Motor neuron (in vitro differentiated cells): ENCODE measurements around the gene PCARE. TPM values are rescaled to one million over a fixed set of nuclear protein-coding genes. Genes with fewer than 3 reads are reported as not detected.

ENCODE experiments used
- ATAC-seq, 8 experiments: fragments of 200-7000 bp; cut with Tn5 transposase; replicated peaks in 6 of 8; 2 replicates each; pipeline ENCODE4 v1.8.0; 2021; ENCODE audit warnings: mild to moderate bottlenecking in 8 of 8, moderate library complexity in 8 of 8
- H3K27ac ChIP-seq, 2 donors: fragments of 250-450 bp; sonication (Bioruptor Pico); 2 replicates each; pipeline ENCODE4 v1.9.0; 2021; ENCODE audit warnings: antibody characterized with exemption in 2 of 2, mild to moderate bottlenecking in 2 of 2, moderate library complexity in 1 of 2
- H3K4me1 ChIP-seq, 2 donors: fragments of 250-450 bp; sonication (Bioruptor Pico); replicated peaks in 1 of 2; 2 replicates each; pipeline ENCODE4 v1.6.1; 2021; ENCODE audit warnings: antibody characterized with exemption in 2 of 2, mild to moderate bottlenecking in 2 of 2, moderate library complexity in 1 of 2
- H3K4me3 ChIP-seq, 5 donors: fragments of 250-450 bp; sonication (Bioruptor Pico); 2 replicates each; pipeline ENCODE4 v1.9.0; 2021; ENCODE audit warnings: antibody characterized with exemption in 5 of 5, mild to moderate bottlenecking in 5 of 5, moderate library complexity in 4 of 5
- WGBS, 10 experiments: fragments of 450-650 bp; shearing (Covaris generic); methylation state at CpG; one replicate each; pipeline ENCODE4 v1.0.0; 2022; 5-methylcytosine and 5-hydroxymethylcytosine counted together
- in situ Hi-C, 9 experiments: fragments of 400-800 bp; cut with MboI; loops; one replicate each; pipeline ENCODE4 v1.15.0; 2021; ENCODE audit warnings: low sequenced_read_pairs in 9 of 9, low pct_unique_long_range_greater_than_20kb in 2 of 9; ENCODE audit not compliant: unreplicated experiment in 9 of 9
- total RNA-seq, 8 experiments: library from RNA; unstranded; fragments of 300-600 nt; gene quantifications; 2 replicates each; pipeline versions ENCODE4 v1.2.3 to v1.2.4, GENCODE V29; 2022

Gene PCARE
- total RNA-seq, 8 experiments from 2014 or later: 0.04 to 0.91 (median 0.18) TPM

DNA sequence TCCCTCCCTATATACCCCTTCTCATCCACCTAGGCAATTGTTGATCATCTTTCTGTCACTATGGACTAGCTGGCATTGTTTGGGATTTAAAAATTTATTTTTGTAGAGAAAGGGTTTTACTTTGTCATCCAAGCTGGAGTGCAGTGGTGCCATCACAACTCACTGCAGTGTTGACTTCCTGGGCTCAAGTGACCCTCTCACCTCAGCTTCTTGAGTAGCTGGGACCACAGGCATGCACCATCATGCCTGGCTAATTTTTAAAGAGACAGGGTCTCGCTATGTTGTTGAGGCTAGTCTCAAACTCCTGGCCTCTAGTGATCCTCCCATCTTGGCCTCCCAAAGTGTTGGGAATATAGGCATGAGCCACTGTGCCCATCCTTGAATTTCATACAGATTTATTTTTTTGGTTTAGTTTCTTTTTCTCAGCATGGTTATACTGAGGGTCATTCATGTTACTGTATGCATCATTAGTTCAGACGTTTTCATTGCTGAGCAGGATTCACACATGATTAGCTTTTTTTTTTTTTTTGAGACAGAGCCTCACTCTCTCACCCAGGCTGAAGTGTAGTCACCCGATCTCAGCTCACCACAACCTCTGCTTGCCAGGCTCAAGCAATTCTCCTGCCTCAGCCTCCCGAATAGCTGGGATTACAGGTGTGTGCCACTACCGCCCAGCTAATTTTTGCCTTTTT lies 8.6 kb upstream of the PCARE start:
- in situ Hi-C loops: no loop called here
- Histone ChIP-seq H3K27ac (no peak overlapping the region), H3K4me3 (no peak overlapping the region), H3K4me1 (no peaks in the 10 kb centered on the region)
- WGBS, 10 experiments: 38 to 100% (median 85%) methylated on average over 1 to 3 of the region's 5 CpGs; no CpG with 5 or more reads in 3 of the 10 experiments
- ATAC-seq: no peak

DNA sequence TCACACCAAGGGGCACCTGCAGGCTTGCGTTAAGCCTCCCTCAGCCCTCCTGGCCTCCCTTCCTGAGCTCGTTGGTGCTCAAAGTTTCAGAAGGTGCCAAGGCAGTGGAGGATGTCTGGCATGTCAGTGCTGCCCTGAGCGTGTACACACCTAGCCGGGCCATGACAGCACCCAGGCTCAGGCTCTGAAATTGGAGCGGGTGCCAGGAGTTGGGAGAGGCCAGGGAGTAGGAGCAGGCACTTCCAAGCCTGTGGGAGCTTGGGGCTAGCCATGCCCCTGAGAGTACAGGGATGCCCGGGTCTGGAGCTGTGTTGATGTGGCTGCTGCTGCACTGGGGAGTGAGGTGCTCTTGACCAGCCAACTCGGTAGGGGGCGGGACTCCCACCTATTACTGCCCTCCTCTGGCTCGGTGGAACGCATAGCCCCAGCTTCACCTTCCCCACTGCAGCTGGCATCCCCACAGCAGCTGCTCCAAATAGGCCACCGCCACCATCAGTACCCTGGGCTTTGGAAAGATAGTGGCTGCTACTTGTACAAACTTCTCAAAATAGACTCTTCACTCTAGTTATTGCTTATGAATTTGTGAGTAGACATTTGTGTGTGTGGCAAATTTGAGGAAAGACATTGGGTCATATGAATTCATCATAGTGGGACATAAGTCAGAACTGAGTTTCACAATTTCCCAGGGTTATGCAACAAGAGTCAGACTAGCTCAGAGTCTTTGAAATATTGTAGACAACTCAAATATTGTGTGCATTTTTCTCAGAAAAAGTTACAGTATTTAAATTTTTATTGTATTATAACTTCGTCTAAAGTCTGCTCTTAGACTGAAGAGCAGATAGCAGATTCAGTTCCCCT lies 6.8 kb upstream of the PCARE start:
- in situ Hi-C loops: no loop called here
- Histone ChIP-seq H3K4me1 (peaks cover 3 to 5% of the 10 kb centered on the region in 2 donors), H3K4me3 (no peak overlapping the region), H3K27ac (no peak overlapping the region)
- 27 to 100% (median 62%) methylated on average over 1 to 6 of the region's 12 CpGs; no CpG with 5 or more reads in 2 of the 10 experiments for whole genome bisulfite sequencing, 10 experiments
- ATAC-seq: no peak

DNA sequence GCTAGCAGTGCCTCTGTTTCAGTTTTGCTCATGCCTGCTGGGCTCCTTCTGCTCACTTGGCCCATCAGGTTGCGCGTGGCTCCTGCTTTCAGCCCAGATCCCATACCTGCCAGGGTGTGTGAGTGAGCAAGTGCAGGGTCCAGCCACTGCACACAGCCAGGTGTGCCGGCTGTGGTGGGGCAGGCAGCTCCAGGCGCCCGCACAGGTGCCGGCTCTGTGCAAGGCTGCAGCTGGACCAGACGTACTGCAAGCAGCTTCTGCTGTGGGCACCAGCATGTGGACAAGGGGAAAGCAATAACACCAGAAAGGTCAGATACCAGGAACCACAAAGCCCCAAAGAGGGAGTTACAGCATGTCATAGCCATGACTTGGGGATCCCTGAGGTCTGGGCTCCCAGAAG lies 5.6 kb upstream of the PCARE start:
- WGBS, 10 experiments: 80 to 100% (median 100%) methylated on average over 1 to 2 of the region's 7 CpGs; no CpG with 5 or more reads in 7 of the 10 experiments
- H3K4me1 ChIP-seq: peaks cover 7 to 9% of the 10 kb centered on the region in 2 donors
- in situ Hi-C loops: no loop called here

DNA sequence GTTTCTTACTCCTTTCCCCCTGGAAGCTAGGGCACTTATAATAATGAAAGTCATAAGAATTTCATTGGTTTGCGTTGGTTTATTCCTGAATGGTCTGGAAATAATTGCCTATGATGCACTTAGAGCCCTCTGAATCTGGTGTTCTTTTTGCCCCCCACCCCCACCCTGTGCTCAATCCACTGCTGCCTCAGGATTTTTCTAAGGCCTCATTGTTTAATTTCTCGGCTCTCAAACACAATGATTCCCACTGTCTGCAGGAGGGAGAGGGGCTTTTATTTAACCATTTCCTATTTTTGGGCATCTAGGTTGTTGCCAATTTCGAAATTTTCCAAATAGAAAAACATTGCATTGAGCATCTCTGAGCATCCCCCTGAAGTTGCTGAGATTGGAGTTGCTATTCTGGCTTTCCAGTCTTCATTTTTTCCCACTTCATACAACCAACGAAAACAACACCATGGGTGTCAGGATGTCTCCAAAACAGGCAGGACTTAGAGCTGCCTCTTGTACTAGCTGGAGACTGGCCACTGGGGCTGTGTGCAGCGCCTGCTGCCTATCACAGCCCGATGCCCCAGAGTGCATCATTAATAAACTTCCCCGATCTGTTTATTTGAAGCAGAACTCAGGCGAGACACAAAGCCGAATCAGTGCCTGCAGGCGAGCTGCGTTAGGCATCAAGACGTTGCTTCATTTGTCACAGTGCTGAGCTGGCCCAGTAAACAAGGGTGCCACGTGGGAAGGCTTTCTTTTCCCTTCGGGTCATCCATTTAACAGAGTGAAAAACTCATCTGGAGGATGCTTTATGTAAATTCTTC lies 1.8 kb upstream of the PCARE start:
- no peak overlapping the region for H3K27ac ChIP-seq
- peak in 7 of 8 experiments; percentile 38 to 90 (median 82) for ATAC-seq
- 19 to 80% (median 47%) methylated on average over 1 to 12 of the region's 14 CpGs for WGBS, 10 experiments
- in situ Hi-C loops: no loop called here
- H3K4me3 ChIP-seq: no peak overlapping the region
- H3K4me1 ChIP-seq: peaks cover 11 to 23% of the 10 kb centered on the region in 2 donors

More for the DNA sequence above, 5.6 kb upstream of the PCARE start:
- no peak for ATAC-seq
- Histone ChIP-seq H3K4me3 (no peak overlapping the region), H3K27ac (no peak overlapping the region)

DNA sequence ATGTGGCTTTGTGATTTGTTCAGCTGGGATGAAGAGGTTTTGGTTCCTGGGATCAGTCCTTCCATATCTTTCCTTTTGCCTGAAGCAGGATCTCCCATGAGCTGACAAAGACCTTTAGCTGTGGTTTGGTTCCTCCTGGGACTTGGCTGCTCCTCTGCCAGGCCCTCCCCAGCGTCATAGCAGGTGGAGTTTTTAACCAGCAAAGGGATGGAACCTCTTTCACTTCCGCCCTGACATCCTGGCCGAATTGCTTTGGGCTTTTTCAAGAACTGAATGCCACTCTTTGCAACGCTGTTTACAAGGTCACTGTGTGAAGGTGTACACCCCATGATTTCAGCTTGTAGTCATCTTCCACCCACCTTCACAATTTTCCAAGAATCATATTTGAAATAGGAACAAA lies 390 bp downstream of the PCARE start:
- Histone ChIP-seq H3K4me1 (peaks cover 11 to 23% of the 10 kb centered on the region in 2 donors), H3K4me3 (no peak overlapping the region), H3K27ac (no peak overlapping the region)
- in situ Hi-C loops: no loop called here
- no peak for ATAC-seq
- WGBS, 10 experiments: 46 to 100% (median 87%) methylated on average over 1 to 4 of the region's 4 CpGs; no CpG with 5 or more reads in 3 of the 10 experiments

DNA sequence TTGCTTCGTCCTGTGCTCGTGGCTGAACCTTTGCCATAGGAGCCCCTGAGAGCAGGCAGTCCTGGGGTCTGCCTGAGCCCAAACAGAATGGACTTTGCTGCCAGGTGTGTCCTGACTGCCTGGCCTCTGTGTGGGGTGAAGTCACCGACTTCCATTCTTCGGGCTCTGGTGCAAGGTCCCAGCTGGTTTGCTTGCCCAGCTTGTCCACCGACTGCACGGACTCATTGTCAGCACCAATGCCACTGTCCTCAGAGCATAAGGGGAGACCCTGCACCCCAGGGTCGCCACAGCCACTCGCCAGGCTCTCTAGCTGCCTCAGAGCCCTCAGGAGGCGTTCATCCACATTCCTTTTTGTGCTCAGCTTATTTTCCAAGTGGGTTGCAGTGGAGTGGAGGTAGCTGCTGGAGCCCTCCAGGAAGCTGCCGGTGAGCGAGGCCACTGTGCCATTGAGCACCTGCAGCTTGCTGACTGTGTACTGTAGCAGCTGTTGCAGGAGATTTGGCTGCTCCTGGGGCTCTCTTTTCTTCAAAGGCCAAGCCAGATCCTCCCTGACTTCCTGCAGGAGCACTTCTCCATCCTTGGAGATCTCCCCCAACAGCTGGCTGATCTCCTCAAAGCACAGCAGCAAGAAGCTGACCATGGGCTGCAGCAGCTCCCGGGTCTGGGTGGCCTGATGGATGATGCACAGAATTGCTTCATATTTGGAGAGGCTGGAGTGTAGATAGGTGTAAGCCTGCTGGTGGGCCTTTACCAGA lies 1.2 kb downstream of the PCARE start:
- peaks cover 11 to 23% of the 10 kb centered on the region in 2 donors for H3K4me1 ChIP-seq
- WGBS, 10 experiments: 83 to 100% (median 91%) methylated on average over 1 to 5 of the region's 12 CpGs; no CpG with 5 or more reads in 6 of the 10 experiments
- no peak overlapping the region for H3K4me3 ChIP-seq
- no peak overlapping the region for H3K27ac ChIP-seq
- in situ Hi-C loops: no loop called here
- no peak for ATAC-seq

DNA sequence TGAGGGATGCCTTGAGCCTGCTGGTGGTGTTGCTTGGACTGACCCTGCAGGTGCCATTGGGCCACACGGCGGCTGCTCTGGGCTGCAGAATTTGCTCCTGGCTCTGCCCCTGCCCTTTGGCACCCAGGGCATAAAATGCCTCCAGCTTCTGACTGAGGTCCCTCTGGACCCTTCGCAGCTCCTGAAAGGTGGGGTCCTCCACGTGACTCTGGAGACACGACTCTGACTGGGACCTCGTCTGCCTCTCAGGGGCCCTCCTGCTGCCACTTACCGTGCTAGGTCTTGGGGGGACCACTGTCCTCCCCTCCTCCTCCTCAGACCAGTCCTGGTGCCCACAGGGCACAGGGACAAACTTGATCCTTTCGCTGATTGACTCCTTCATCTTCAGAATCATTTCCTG lies 2.1 kb downstream of the PCARE start:
- no peak overlapping the region for H3K27ac ChIP-seq
- ATAC-seq: no peak
- H3K4me1 ChIP-seq: peaks cover 11 to 23% of the 10 kb centered on the region in 2 donors
- 40 to 100% (median 79%) methylated on average over 1 to 8 of the region's 8 CpGs; no CpG with 5 or more reads in 2 of the 10 experiments for WGBS, 10 experiments
- in situ Hi-C loops: no loop called here
- no peak overlapping the region for H3K4me3 ChIP-seq

DNA sequence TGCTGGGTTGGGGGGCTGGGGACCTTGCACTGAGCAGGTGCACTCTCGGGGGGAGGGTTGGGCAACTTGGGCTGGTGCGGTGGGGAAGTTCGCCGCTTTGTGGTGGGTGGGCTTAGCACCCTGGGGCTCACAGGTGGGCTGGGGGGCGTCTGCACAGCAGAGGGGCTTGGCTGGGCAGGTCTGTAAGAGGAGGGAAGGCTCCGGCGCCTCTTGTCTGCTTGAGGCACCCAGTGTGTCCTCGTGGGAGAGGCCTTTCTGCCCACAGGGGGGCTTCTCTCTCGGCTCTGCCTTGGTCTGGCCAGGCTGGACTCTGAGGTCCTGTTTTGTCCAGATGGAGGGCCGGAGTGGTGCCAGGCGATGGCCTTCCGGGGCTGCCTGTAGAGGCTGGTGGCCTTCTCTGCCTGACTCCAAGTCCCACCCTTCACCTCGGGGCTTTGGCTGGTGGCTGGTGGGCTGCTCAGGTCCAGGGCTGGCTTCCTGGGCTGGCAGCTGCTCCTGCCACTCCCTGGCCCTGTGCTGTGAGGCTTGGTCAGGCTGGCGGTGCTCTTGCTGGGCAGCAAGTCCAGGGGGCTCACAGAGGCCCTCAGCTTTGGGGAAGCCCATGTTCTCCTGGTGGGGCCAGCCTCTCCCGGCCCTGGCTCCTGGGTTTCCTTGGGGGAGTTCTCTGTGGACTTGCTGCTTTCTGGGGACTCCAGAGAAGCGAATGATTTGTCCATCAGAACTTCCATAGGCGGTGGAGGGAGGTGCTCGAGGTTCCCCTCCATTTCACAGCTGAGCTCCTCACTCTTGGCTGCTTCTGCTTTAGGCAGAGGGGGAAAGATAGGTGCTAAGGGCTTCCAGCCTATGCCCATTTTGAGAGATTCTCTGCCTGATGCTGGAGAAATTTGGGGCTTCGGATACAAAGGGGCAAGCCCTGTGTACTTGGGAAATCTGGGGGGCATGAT lies 3.0 kb downstream of the PCARE start:
- Histone ChIP-seq H3K27ac (no peak overlapping the region), H3K4me1 (peaks cover 10 to 20% of the 10 kb centered on the region in 2 donors), H3K4me3 (no peak overlapping the region)
- 62 to 93% (median 92%) methylated on average over 2 to 3 of the region's 19 CpGs; no CpG with 5 or more reads in 7 of the 10 experiments for WGBS, 10 experiments
- no peak for ATAC-seq
- in situ Hi-C loops: no loop called here

DNA sequence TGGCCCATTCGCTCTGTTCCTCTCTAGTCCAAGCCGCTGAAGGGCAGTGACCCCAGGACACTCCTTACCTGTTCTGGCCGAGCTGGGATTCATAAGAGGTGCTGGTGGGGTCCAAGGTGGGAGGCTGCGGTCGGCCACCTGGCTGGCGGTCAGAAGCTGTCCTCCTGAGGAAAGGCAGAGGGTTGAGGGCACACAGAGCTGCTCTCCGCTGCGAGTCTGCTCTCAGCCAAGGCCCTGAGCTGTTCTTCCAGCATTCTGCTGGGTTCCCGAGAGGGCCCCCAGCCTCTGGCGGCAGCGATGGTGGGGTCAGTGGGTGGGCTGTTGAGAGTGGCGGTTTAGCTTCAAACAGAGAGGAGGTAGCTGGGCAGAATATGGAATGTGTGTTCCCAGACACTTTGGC lies 3.8 kb downstream of the PCARE start:
- WGBS, 10 experiments: 59 to 100% (median 87%) methylated on average over 1 to 9 of the region's 12 CpGs; no CpG with 5 or more reads in 4 of the 10 experiments
- Histone ChIP-seq H3K4me1 (peaks cover 4 to 14% of the 10 kb centered on the region in 2 donors), H3K27ac (no peak overlapping the region), H3K4me3 (no peak overlapping the region)
- in situ Hi-C loops: no loop called here
- no peak for ATAC-seq

DNA sequence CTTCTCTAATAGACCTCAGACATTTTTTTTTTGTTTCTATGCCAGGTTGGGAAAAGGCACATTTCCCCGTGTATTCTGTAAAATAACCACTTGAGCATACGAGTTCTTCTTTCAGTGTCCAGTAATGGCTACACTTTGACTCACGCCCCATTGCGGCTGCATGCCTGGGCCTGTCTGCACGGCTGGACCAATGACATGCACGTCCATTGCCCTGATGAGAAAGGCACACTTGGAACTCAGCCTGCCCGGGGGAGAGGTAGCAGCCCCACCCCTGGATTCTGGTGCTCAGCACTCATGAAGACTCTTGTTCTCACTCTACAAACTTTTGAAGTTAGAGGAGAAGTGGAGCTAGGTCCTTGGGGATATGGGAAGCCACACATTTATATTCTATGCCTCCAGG lies 5.8 kb downstream of the PCARE start:
- Histone ChIP-seq H3K4me3 (no peak overlapping the region), H3K27ac (no peak overlapping the region), H3K4me1 (peaks cover 20 to 30% of the 10 kb centered on the region in 2 donors)
- ATAC-seq: peak in 1 of 8 experiments; percentile 8
- in situ Hi-C loops: no loop called here
- 20 to 92% (median 82%) methylated on average over 1 to 6 of the region's 7 CpGs; no CpG with 5 or more reads in 3 of the 10 experiments for WGBS, 10 experiments

DNA sequence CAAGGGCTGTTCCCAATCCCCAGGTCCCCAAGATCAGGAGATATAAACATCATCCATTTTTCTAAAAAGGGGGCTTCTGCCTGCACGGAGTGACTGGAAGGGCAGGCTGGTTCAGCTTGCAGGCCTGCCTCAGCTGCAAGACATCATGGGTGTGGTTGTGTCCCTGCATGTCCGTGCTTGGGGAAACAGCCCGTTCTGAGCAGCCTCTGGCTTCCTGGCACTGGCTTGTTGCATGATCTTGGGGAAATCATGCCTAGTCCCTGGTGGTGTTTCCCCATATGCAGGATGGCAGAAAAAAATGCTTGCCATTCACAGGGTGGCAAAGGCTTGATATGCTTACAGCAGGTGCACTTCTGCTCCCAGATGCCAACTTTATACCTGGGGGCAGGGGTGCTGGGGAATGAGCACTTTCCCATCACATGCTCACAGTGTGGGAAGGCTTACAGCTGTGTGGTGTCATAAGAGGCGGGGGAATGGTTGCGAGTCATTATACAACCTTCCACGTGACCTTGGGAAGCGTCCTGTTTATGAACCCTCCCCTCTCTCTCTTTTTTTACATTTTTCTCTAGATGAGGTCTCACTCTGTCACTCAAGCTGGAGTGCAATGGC lies 7.2 kb downstream of the PCARE start:
- in situ Hi-C loops: no loop called here
- Histone ChIP-seq H3K4me3 (no peak overlapping the region), H3K4me1 (peaks cover 21 to 26% of the 10 kb centered on the region in 2 donors), H3K27ac (no peak overlapping the region)
- peak in 3 of 8 experiments; percentile 65 to 86 (median 69) for ATAC-seq
- WGBS, 10 experiments: 8 to 100% (median 67%) methylated on average over 1 to 4 of the region's 7 CpGs; no CpG with 5 or more reads in 5 of the 10 experiments
